Colonic mucosa (tissue), 4 donors: ENCODE results near the gene CLIP4. TPM values are rescaled to one million over a fixed set of nuclear protein-coding genes. Genes with fewer than 3 reads are reported as not detected.
"Not testable (repeated sequence)": the region's sequence is repeated elsewhere in the genome, so short reads cannot be mapped to it uniquely, and the experiment has no call there.

Experiments
- DNase-seq: peaks from one replicate; pipeline ENCODE4 v3.0.0-alpha.2; 2020
- H3K27ac ChIP-seq: fragments of 200-600 bp; one replicate; pipeline ENCODE4 v1.8.0; 2021
- H3K27me3 ChIP-seq: fragments of 200-600 bp; one replicate; pipeline ENCODE4 v1.8.0; 2021
- H3K36me3 ChIP-seq: fragments of 200-600 bp; one replicate; pipeline ENCODE4 v1.8.0; 2021
- H3K4me1 ChIP-seq: fragments of 200-600 bp; one replicate; pipeline ENCODE4 v1.8.0; 2021; ENCODE audit warnings: mild to moderate bottlenecking
- H3K4me3 ChIP-seq: fragments of 200-600 bp; one replicate; pipeline ENCODE4 v1.8.0; 2021
- H3K9ac ChIP-seq, 2 donors: one replicate each; pipeline ENCODE4 v1.7.0; 2013; ENCODE audit warnings: control low read depth in 2 of 2, low read depth in 2 of 2, low read length in 2 of 2
- H3K9me3 ChIP-seq: fragments of 200-600 bp; one replicate; pipeline ENCODE4 v1.8.0; 2021
- CTCF ChIP-seq: fragments of 200-600 bp; IDR thresholded peaks from one replicate; pipeline ENCODE4 v1.8.0; 2022; ENCODE audit warnings: antibody characterized with exemption, mild to moderate bottlenecking
- intact Hi-C: fragments of 100-400 bp; cut with DNase I; formaldehyde crosslinking; loops from one replicate; pipeline ENCODE4 v1.14.1; 2022
- total RNA-seq, 2 donors: library from RNA; stranded (reverse); fragmentation: NEBNext Ultra II Directional in 1 of 2; extraction: Animal tissue kit (Norgen Biotek cat#: 25700) in 1 of 2; gene quantifications; one replicate each; pipeline ENCODE4 v1.2.1, GENCODE V29; 2021
- donor health status: healthy.
- donor health status: DM: no; HTN: no; CAD: no.
- donor health status: DM: no; HTN: no; CAD: no.

Gene CLIP4
- total RNA-seq, 2 donors from 2014 or later, result 2.1 to 7.7 TPM

- Histone ChIP-seq H3K27ac (no peak overlapping the region), H3K4me1 (no peaks in the 10 kb centered on the region), H3K9ac (no peak overlapping the region)
Observed at GRCh38 chr2:29106980-29107388, 8.2 kb upstream of the CLIP4 start.

GRCh38 chr2:29107547-29107946 lies 7.7 kb upstream of the CLIP4 start:
- H3K9me3 ChIP-seq, H3K4me3 ChIP-seq, H3K27me3 ChIP-seq, H3K36me3 ChIP-seq, H3K9ac ChIP-seq, H3K27ac ChIP-seq, intact Hi-C loops, DNase-seq, H3K4me1 ChIP-seq: not testable (repeated sequence)

More at GRCh38 chr2:29106980-29107388, 8.2 kb upstream of the CLIP4 start:
- Histone ChIP-seq H3K27me3 (no peaks in the 10 kb centered on the region), H3K9me3 (no peaks in the 10 kb centered on the region), H3K4me3 (no peak overlapping the region), H3K36me3 (no peaks in the 10 kb centered on the region)
- intact Hi-C loops, result no loop called here
- no peak for TF ChIP-seq CTCF
- no peak for DNase-seq

- Histone ChIP-seq H3K9me3 (no peaks in the 10 kb centered on the region), H3K9ac (no peak overlapping the region), H3K4me3 (no peak overlapping the region), H3K27me3 (no peaks in the 10 kb centered on the region), H3K4me1 (no peaks in the 10 kb centered on the region), H3K36me3 (no peaks in the 10 kb centered on the region), H3K27ac (no peak overlapping the region)
- no peak for DNase-seq
- intact Hi-C loops, result no loop called here
- no peak for TF ChIP-seq CTCF
Observed at GRCh38 chr2:29108225-29108624, 7.0 kb upstream of the CLIP4 start.

GRCh38 chr2:29109246-29109645 lies 6.0 kb upstream of the CLIP4 start:
- H3K9ac ChIP-seq, result no peak overlapping the region
- no peaks in the 10 kb centered on the region for H3K4me1 ChIP-seq
- no peaks in the 10 kb centered on the region for H3K27me3 ChIP-seq
- TF ChIP-seq CTCF, result no peak
- no peaks in the 10 kb centered on the region for H3K9me3 ChIP-seq
- intact Hi-C loops, result no loop called here
- no peaks in the 10 kb centered on the region for H3K36me3 ChIP-seq
- DNase-seq, result no peak
- H3K4me3 ChIP-seq, result no peak overlapping the region
- no peak overlapping the region for H3K27ac ChIP-seq

- no peaks in the 10 kb centered on the region for H3K27me3 ChIP-seq
- H3K4me3 ChIP-seq, result no peak overlapping the region
- H3K36me3 ChIP-seq, result no peaks in the 10 kb centered on the region
- H3K9ac ChIP-seq, result no peak overlapping the region
- TF ChIP-seq CTCF, result no peak
- H3K27ac ChIP-seq, result no peak overlapping the region
- no peak for DNase-seq
- intact Hi-C loops, result no loop called here
- H3K4me1 ChIP-seq, result no peaks in the 10 kb centered on the region
- no peaks in the 10 kb centered on the region for H3K9me3 ChIP-seq
Observed at GRCh38 chr2:29110916-29111535, 4.2 kb upstream of the CLIP4 start.

GRCh38 chr2:29112379-29112778 lies 2.8 kb upstream of the CLIP4 start:
- Histone ChIP-seq H3K9me3 (no peaks in the 10 kb centered on the region), H3K4me1 (no peaks in the 10 kb centered on the region), H3K9ac (no peak overlapping the region), H3K36me3 (no peaks in the 10 kb centered on the region), H3K27me3 (no peaks in the 10 kb centered on the region), H3K27ac (no peak overlapping the region), H3K4me3 (no peak overlapping the region)
- TF ChIP-seq CTCF, result no peak
- no peak for DNase-seq
- intact Hi-C loops, result no loop called here
